ENCODE measurements around the gene MPO.

The MPO gene

DNA sequence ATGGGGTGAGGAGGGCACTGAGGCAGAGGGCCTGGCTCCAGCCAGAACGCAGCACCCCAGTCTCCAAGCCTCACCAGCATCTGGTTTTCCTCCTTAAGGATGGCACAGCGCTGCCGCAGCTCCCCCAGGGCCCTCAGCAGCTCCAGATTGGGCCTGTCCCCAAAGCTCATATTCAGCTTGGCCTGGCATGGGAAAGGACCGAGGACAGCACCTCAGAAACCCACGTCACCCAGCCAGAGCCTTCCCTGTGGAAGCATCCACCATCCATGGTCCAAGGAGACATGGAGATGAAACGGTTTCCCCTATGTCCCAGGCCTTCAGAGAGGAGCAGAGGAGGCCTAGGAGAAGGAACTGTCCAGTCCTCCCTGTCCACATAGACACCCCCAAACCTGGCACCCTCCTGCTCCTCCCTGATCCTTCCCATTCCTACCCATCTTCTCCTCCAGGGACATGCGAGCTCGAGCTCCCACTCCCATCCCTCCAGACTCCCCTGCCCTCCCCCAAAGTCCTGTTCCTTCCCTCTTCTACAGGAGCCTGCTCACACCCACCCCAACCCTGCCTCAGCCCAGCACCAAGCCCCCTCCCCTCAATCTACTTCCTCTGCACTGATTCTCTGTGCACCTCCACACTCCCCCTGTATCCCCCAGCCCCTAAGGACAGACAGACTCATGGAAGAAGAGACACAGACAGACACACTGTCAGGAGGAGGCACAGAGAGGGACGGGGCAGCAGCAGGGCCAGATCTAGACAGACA is 46.1 kb upstream of the MPO start:
- DNase-seq (ENCODE audit: low read depth), result no peak
- no peak for TF ChIP-seq CTCF (conservative IDR thresholded peaks at IDR 0.05; ENCODE audit: low read depth, low read length)
- H3K4me3 ChIP-seq (ENCODE audit: low read length), result no peak overlapping the region

- no peak for TF ChIP-seq CTCF (conservative IDR thresholded peaks at IDR 0.05; ENCODE audit: low read depth, low read length)
- H3K4me3 ChIP-seq (ENCODE audit: low read length), result no peak overlapping the region
- no peak for DNase-seq (ENCODE audit: low read depth)
Observed at GRCh38 chr17:58325976-58326468, 45.3 kb upstream of the MPO start.

DNA sequence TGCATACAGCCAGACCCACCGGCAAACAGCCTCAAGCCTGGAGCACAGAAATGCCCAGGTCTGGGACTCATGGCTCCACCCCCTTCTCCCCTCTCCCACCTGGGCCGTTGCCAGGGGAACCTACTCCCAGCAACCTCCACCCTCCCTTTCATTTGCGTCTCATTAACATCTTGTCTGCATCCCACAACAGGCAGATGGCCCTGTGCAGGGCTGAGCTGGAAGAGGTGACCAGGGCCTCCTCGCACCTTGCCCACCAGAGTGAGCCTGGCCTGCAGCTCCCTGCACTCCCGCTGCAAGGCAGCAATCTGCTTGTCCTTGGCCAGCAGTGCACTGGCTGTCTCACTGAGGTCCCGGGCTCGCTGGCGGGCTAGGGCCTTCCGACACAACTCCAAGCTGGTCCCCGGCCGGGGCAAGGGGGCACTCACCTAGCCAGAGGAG is 44.6 kb upstream of the MPO start:
- peak overlapping the region; percentile 71 for H3K4me3 ChIP-seq (ENCODE audit: low read length)
- DNase-seq (ENCODE audit: low read depth), result no peak

GRCh38 chr17:58324409-58325288 is 43.9 kb upstream of the MPO start:
- peak overlapping the region; percentile 71 for H3K4me3 ChIP-seq (ENCODE audit: low read length)
- DNase-seq (ENCODE audit: low read depth), result peak; percentile 19
- TF ChIP-seq CTCF (conservative IDR thresholded peaks at IDR 0.05; ENCODE audit: low read depth, low read length), result no peak

More for the DNA sequence above, 44.6 kb upstream of the MPO start:
- no peak for TF ChIP-seq CTCF (conservative IDR thresholded peaks at IDR 0.05; ENCODE audit: low read depth, low read length)

DNA sequence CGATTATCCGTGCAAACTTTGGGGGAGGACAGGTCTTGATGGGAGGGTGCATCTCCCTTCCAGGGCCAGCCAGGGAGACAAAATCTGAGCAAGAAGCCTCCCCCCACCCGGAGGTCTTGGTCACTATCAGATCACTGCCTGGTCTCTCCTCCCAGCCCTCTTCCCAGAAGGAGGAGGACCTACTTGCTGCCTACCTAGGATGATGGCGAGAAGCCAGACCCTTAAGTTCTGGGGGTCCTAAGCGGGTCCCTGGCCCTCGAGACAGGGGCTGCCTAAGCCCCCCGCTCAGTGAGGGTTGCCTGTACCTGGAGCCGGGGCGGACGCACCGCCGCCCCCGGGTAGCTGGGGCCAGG is 43.3 kb upstream of the MPO start:
- no peak for DNase-seq (ENCODE audit: low read depth)
- no peak for TF ChIP-seq CTCF (conservative IDR thresholded peaks at IDR 0.05; ENCODE audit: low read depth, low read length)
- H3K4me3 ChIP-seq (ENCODE audit: low read length), result peak overlapping the region; percentile 63

DNA sequence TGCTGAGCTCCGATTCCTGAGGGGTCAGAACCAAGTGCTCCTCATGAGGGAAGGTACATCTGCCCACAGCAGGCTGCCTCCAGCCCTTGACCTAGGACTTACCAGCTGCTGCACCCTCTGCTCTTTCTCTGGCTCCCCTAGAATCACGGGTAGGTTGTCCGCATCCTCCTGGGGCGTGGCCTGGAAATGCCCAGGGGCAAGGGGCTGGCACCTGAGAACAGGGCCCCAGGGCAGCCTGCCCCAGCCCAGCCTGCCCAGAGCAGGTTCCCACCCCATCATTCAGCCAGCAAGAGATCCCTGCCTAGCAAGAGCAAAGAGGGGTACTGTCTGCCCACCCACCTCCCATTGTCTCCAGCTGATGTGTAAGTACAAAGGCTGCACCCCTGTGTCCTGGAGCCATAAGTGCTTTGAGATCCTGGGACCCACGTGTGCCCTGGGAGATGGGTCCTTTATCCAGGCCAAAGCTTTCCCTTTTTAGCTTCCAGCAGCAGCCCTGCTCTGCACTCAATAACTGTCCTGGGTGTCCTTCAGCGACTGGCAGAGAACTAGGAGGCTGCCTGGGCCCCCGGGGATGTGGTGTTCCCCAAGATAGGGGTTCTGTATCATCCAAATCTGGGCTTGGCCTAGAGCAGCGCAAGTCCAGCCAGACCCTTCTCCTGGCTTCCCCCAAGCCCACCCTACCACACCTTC is 42.8 kb upstream of the MPO start:
- peak overlapping the region; percentile 63 for H3K4me3 ChIP-seq (ENCODE audit: low read length)
- no peak for DNase-seq (ENCODE audit: low read depth)
- TF ChIP-seq CTCF (conservative IDR thresholded peaks at IDR 0.05; ENCODE audit: low read depth, low read length), result no peak
